ENCODE data around the gene WFDC2.
A peak's percentile ranks its signal among the peaks of the same experiment; 100 is the strongest.
"Not testable (repeated sequence)": the region's sequence is repeated elsewhere in the genome, so short reads cannot be mapped to it uniquely, and the experiment has no call there.

The WFDC2 gene

DNA sequence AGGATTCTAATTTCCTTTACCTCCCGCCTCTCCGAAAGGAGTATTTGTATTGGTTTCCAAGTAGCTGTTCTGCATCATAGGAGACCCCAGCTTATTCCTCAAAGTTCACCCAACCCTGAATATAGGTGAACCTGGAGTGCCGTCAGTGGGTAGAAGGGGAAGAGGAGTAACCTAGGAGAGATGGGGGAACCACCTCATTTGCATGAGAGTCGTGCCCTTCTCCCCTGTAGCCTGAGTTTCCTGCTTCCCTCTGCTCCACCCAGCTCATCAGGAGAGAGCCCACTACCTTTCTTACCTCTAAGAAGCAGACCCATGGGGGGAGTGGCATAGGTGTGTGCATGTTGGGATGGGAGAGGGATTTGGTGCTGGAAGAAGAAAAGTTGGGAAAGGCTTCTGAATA, 17.3 kb upstream of the WFDC2 start:
- DNase-seq (ENCODE audit: low read depth) = no peak

DNA sequence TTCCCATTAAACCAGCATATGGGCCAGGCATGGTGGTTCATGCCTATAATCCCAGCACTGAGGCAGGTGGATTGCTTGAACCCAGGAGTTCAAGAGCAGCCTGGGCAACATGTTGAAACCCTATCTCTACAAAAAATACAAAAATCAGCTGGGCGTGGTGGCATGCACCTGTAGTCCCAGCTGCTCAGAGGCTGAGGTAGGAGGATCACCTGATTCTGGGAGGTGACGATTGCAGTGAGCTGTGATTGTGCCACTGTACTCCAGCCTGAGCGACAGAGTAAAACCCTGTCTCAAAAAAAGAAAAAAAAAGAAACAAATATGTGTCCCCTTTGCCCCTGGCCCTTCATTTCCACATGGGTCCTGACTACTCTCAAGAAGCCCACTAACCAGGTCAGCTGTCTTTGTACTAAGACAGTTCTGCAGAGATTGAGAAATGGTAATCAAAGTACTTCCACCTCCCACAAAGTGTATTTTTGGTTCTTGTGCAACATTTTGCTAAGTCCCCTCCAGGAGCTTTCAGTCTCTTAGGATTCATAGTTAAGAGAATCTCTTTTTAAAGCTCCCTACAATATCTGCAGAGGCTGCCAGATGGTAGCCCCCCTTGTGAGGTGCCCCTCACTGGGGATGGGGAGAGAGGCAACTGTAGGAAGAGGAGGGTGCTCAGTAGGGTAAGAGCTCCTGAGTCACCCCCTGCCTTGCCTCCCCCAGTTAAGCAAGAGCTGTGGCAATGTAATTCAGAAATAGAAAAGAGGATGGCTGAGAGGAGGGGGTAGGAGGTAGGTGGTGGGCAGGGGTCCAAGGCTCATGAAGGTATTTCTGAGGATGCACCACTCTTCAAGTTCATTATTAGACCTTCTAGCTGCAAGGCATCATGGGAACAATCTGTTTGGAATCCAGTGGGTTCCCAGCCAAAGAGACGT, 16.5 kb upstream of the WFDC2 start:
- DNase-seq (ENCODE audit: low read depth) = no peak

DNA sequence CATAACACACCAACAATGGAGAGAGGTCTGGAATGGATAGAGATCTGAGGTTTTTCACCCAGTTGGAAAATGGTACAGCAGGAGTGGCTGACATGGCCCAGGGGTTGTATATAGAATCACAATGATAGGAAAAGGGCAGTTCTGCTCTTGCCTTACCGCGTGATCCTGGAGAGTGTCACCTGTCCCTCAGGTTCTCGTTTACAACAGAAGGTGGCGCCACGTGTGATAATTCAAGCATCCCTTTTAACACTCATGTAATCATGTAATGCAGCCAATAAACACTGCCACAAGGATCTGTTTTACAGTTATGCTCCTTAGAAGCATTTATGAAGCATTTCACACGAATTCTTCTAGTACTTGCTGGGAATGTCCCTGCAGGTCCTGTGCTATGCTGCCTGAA, 12.9 kb upstream of the WFDC2 start:
- no peak for DNase-seq (ENCODE audit: low read depth)

DNA sequence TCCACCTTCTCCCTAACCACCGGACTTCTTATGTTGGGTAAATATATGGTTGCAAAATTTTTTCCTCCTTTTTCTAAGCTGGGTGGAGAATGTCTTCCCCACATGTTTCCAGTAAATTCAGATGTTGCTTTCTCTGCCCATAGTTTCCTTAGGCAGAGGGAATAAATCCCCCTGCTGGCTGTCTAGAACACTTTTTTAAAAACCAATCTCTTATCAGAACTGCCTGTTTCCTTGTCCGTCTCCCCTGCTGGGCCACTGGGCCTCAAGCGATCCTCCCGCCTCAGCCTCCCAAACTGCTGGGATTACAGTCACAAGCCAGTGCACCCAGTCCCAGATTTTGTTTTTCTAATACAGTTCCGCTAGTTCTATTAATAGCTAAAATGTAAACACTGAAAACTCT, 9.9 kb upstream of the WFDC2 start:
- DNase-seq (ENCODE audit: low read depth) = no peak

DNA sequence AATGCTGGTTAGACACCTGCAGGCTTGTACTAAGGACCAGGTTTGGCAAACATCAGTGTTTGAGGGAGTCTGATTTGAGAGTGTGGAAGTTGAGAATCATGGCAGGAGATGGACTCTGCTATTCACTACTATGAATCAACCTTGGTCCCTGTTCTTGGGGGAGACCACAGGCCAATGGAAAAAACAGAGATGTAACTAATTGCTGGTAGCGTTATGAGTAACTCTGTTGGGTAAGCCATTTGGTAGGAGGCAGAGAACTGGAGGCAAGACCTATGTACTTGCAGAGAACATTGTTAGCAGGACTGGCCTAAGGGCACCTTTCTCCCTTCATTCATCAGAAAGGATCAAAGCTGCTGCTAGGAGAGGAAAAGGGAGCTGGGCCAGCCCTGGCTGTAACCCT, 8.3 kb upstream of the WFDC2 start:
- no peak for DNase-seq (ENCODE audit: low read depth)

DNA sequence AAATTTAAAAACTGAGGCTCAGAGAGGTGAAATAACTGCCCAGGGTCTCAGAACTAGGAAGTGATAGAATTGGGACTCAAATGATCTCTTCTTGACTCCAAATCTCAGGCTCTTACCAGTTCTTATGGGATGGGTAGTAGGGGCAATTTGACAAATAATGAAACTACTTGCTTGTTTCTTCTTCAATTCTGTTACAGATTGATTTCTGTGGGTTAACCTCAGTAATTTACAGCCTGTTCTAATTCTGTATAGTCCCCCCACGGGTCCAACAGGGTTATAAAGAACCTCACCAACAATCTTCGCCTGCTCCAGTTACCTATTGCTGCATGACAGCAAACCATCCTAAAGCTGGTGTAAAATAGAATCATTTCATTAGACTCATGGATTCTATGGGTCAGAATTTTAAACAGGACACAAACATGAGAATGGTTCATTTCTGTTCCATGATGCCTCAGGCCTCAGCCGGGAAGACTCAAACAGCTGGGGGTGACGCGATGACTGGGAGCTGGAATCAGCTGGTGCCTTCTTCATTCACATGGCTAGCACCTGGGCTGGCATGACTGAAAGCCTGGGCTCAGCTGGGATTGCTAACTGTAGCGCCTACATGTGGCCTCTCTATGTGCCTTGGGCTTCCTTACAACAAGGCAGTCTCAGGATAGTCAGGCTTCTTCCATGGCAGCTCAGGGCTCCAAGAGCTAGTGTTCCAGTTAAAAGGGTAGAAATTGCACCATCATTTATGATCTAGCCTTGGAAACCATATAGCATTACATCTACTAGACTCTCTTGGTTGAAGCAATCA, 6.6 kb upstream of the WFDC2 start:
- no peak for DNase-seq (ENCODE audit: low read depth)

DNA sequence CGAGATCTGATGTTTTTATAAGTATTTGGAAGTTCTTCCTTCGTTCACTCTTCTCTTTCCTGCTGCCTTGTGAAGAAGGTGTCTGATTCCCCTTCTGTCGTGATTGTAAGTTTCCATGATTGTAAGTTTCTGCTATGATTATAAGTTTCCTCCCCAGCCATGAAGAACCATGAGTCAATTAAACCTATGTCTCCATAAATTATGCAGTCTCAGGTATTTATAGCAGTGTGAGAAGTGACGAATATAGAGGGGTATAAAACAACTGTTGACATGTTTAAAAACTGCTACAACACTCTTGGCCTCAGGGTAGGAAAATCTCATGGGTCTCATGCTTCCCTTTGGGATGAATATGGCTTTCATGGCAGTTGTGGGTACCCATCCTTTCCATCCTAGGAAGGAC, 5.8 kb upstream of the WFDC2 start:
- no peak for DNase-seq (ENCODE audit: low read depth)

DNA sequence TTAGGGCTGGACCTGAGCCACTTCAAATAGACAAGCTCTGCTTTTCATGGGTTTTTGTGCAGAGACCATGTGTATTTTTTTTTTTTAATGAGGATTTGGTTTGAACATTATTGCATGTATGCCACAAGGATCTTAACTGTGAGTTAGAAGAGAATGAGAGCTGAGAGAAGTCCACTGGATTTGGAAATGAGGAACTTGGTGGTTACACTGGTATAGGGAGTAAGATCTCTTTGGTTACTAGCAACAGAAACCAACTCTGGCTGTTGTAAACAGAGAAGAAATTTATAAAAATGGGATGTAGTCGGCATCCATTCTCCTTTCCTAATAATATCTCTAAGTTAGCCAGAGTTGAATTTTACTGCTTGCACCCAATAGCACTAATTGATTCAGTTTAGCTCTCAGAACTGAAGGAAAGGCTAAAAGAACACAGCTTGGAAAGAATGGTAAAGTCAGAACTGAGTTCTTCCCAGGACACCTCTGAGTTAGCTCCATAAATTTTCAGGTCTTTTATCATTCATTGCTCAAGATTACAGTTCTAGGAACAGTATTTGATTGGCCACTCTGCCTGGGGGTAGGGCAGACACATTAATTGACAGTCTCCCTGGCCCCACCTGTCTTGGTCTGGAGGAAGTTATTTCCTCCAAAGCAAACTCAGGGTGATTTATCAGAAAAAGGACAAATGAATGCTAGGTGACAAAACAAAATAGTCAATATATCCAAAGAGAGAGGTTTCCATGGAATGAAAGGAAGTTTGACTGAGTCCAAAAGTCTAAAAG, 3.9 kb upstream of the WFDC2 start:
- no peak for DNase-seq (ENCODE audit: low read depth)

DNA sequence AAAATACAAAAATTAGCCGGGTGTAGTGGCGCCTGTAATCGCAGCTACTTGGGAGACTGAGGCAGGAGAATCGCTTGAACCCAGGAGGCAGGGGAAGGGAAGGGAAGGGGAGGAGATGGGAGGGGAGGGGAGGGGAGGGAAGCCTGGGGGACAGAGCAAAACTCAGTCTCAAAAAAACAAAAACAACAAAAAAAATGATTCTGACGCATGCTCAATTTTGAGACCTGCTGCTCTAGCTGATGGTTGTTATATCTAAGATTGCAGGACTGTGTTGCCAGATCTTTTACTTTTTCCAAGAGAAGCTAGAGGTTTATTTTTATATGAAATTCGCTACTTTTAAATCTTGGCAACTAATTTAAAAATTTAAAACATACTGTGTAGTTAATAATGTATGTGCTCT, 2.4 kb upstream of the WFDC2 start:
- no peak for DNase-seq (ENCODE audit: low read depth)

DNA sequence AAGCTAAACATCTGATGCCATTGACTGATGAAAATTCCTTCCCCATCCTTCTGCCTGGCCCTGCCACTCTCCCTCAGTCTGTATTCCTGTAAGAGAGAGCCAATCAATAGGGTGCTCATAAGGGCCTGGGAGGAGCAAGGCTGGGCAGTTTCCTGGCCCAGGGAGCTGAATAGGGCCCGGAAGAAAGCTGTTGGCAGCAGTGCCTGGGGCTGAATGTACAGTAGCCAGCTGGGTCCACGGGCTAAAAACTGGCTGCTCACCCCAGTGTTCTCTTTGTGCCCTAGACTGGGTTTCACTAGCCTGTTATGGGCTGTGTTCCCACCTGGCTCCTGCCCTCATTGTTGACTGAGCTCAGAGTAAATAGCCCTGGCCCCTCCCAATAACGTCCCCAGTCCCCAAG, 1.7 kb upstream of the WFDC2 start:
- DNase-seq (ENCODE audit: low read depth) = no peak

DNA sequence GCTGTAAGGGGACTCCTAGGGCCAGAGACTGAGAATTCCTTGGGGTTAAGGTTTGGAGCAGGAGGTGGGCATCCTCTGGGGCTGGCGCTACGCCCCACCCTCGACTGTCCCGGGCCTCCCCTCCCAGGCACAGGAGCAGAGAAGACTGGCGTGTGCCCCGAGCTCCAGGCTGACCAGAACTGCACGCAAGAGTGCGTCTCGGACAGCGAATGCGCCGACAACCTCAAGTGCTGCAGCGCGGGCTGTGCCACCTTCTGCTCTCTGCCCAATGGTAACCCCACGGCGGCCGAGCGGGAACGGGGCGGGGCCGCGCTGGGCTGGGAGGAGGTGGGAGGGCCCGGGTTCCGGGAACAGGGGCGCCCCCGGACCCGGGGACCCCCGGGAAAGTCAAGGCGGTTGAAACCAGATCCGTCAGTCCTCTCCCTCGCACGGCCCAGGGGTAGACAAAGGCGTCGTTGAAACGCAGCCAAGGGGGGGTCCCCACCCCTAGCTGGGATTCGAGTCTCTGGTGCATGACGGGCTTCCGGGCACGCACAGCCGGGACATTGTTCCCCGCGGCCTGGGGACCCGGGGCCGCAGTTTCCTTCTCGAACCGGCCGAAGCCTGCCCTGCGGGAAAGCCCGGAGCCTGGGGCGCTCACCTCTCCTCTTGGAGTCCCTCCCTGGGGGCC, 844 bp downstream of the WFDC2 start:
- DNase-seq (ENCODE audit: low read depth) = no peak

DNA sequence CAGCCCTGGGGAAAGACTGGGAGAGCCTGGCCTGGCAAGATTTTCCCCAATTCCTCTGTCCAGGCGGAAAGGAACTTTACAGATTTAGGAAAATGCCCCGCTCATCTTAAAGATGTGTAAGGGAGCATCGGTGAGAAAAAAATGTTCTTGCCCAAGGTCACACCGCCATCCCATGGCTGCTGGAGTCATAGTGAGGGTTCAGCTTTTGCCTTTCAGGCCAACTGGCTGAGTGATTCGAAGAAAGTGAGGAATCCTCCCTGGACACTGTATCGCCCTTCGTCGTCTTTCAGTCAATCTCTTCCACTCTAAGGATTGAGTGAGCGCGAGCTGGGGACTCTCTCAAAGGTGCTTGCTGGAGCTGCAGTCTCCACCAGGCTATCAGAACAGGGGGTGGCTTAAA, 1.4 kb downstream of the WFDC2 start:
- peak; percentile 12 for DNase-seq (ENCODE audit: low read depth)

DNA sequence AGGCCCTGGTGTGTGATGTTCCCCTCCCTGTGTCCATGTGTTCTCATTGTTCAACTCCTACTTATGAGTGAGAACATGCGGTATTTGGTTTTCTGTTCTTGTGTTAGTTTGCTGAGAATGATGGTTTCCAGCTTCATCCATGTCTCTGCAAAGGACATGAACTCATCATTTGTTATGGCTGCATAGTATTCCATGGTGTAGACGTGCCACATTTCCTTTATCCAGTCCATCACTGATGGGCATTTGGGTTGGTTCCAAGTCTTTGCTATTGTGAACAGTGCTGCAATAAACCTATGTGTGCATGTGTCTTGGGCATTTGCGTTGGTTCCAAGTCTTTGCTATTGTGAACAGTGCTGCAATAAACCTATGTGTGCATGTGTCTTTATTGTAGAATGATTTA, 2.7 kb downstream of the WFDC2 start:
- not testable (repeated sequence) for DNase-seq (ENCODE audit: low read depth)

DNA sequence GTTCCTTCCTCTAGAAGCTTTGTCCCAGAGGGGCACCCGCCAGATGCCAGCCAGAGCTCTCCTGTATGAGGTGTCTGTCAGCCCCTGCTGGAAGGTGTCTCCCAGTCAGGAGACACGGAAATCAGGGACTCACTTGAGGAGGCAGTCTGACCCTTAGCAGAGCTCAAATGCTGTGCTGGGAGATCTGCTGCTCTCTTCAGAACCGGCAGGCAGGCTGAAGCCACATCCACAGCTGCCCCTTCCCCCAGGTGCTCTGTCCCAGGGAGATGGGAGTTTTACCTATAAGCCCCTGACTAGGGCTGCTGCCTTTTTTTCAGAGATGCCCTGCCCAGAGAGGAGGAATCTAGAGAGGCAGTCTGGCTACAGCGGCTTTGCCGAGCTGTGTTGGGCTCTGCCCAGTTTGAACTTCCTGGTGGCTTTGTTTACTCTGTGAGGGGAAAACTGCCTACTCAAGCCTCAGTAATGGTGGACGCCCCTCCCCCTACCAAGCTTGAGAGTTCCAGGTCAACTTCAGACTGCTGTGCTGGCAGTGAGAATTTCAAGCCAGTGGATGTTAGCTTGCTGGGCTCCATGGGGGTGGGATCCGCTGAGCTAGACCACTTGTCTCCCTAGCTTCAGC, 8.1 kb downstream of the WFDC2 start:
- not testable (repeated sequence) for DNase-seq (ENCODE audit: low read depth)

DNA sequence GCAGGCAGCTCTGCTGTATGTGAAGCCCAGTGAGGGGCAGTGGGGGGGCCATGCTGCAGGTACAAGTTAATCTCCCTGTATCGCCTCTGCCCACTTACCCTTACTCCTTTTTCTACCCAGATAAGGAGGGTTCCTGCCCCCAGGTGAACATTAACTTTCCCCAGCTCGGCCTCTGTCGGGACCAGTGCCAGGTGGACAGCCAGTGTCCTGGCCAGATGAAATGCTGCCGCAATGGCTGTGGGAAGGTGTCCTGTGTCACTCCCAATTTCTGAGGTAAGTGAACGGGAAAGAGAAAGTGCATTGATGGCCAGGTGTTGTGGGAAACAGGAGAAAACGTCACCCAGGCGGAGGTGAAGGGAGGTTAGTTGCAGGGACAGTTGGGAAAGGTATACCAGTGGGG, 10.3 kb downstream of the WFDC2 start:
- no peak for DNase-seq (ENCODE audit: low read depth)

DNA sequence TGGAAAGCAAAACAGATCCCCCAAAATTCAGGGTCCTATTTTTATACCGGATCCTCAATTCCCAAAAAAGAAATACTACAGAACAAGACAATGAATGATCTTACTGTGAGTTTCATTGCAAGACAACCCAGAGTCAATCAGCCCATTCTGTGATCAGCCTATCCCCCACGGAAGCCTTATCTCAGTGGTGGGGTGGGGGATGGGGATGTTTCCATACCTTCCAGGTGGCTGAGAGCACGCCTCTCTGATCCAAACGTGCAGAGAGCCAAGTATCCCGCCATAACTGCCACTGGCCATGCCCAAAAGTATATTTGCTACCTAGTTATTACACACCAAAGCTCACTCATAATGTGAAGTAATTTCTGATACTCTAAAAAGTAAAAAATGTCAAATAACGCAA, 15.1 kb downstream of the WFDC2 start:
- DNase-seq (ENCODE audit: low read depth) = no peak

DNA sequence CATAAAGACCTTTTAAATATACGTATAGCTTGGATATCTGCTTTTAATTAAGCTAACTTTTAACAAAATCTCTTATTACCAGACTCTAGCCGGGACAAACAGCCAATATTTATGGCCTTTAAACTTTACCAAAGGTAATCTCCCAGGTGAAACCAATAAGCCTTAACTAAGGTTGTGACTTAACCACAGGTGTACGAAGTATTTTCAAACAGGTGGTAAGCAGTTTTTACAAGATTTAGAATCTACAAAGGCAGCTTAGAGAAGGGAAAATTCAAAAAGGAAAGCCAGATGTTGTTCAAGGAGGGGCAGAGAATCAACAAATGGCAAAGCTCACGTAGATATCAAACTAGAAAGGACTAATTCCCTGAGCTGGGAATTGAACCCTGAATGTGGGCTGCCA, 15.8 kb downstream of the WFDC2 start:
- no peak for DNase-seq (ENCODE audit: low read depth)

DNA sequence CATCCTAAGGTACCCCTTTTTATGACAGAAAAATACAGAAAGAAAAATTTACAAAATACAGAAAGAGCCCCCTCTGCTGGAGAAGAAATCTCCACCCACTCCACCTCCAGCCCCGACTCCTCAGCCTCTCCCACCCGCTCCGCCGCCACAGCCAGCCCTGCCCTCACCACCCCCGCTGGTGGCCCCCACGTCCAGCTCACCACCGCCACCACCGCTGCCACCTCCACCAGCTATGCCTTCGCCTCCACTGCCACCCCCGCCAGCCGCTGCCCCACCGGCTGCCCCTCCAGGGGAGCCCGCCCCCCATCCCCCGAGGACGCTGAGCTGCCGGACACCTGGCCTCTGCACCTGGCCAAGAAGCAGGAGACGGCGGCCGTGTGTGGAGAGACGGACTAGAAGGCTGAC, 17.7 kb downstream of the WFDC2 start:
- no peak for DNase-seq (ENCODE audit: low read depth)

DNA sequence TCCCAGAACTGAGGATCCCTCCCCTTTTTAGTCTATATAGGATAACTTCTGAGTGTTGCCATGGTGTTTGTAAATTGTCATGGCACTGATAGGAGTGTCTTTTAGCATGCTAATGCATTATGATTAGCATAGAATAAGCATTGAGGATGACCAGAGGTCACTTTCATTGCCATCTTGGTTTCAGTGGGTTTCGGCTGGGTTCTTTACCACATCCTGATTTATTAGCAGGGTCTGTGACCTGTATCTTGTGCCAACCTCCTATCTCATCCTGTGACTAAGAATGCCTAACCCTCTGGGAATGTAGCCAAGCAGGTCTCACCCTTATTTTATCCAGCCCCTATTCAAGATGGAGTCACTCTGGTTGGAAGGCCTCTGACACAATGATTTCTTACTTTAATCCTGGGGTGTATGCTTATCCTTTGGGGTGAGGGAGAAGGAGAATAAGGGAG, 19.6 kb downstream of the WFDC2 start:
- DNase-seq (ENCODE audit: low read depth) = no peak

DNA sequence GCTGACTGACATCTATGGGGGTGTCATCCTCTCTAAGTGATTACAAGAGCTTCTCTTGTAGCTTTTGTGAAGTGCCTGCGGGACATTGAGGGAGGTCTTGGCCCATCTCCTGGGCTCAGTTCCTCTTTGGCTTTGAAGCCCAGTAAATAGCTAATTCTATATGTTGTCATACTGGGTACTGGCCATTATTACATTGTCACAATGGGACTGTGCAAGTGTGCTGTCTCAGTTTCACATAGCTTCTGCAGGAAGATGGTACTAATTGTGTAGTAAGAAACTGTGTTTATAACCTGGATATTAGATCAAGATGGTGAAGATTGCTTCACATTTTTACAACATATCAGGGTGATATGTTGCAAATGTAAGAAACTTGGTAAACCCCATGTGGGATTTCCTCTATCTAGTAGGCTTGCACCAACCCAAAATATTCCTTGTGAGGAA, 26.0 kb downstream of the WFDC2 start:
- no peak for DNase-seq (ENCODE audit: low read depth)

DNA sequence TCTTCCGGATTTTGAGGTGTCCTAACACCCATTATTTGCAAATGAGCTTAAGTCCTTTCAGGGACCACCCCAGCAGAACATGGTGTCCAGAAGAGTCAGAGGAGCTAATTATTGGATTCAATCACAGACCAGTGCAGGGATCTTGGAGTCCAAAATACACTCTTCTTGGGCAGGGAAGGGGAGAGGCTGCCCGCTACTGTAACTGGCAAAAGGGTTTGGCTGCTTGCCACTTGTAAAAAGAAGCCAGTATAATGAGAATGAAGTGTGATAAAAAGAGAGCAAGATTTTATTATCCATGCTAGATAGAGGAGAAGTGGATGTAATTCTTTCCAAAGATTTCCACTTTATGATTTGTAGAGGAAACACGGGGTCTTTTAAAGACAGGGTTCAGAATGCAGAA, 26.6 kb downstream of the WFDC2 start:
- DNase-seq (ENCODE audit: low read depth) = no peak

Data from EH (cell line).